GM21723 (cell line): Measurements from ENCODE around the gene MYBPC1.
"Not testable (repeated sequence)": the region's sequence is repeated elsewhere in the genome, so short reads cannot be mapped to it uniquely, and the experiment has no call there.

ENCODE experiments used
- ATAC-seq: cut with Tn5 transposase; IDR thresholded peaks from one replicate; pipeline ENCODE4 v1.9.1; 2021; ENCODE audit warnings: mild to moderate bottlenecking, moderate library complexity; ENCODE audit not compliant: unreplicated experiment

MYBPC1 gene

GRCh38 chr12:101653503-101653902, 58.7 kb downstream of the MYBPC1 start:
- ATAC-seq = no peak

- ATAC-seq = no peak
Observed at GRCh38 chr12:101654442-101654841, 59.7 kb downstream of the MYBPC1 start.

- ATAC-seq = no peak
Observed at GRCh38 chr12:101655393-101655792, 60.6 kb downstream of the MYBPC1 start.

- not testable (repeated sequence) for ATAC-seq
Observed at GRCh38 chr12:101660662-101661061, 65.9 kb downstream of the MYBPC1 start.

- ATAC-seq = no peak
Observed at GRCh38 chr12:101663298-101663697, 68.5 kb downstream of the MYBPC1 start.

GRCh38 chr12:101664992-101665391, 70.2 kb downstream of the MYBPC1 start:
- ATAC-seq = no peak

GRCh38 chr12:101666052-101666728, 71.4 kb downstream of the MYBPC1 start:
- ATAC-seq = no peak

GRCh38 chr12:101667591-101667990, 72.8 kb downstream of the MYBPC1 start:
- no peak for ATAC-seq

GRCh38 chr12:101670007-101670671, 75.4 kb downstream of the MYBPC1 start:
- no peak for ATAC-seq

- peak; percentile 86 for ATAC-seq
Observed at GRCh38 chr12:101671157-101671791, 76.5 kb downstream of the MYBPC1 start.

GRCh38 chr12:101671833-101672232, 77.1 kb downstream of the MYBPC1 start:
- peak; percentile 25 for ATAC-seq

- ATAC-seq = no peak
Observed at GRCh38 chr12:101675555-101675954, 80.8 kb downstream of the MYBPC1 start.

GRCh38 chr12:101676497-101676896, 81.7 kb downstream of the MYBPC1 start:
- not testable (repeated sequence) for ATAC-seq

- no peak for ATAC-seq
Observed at GRCh38 chr12:101678081-101678480, 83.3 kb downstream of the MYBPC1 start.

GRCh38 chr12:101680240-101680639, 85.5 kb downstream of the MYBPC1 start:
- ATAC-seq = no peak

- no peak for ATAC-seq
Observed at GRCh38 chr12:101680647-101681046, 85.9 kb downstream of the MYBPC1 start.

GRCh38 chr12:101681627-101682026, 86.9 kb downstream of the MYBPC1 start:
- not testable (repeated sequence) for ATAC-seq

- ATAC-seq = no peak
Observed at GRCh38 chr12:101685092-101685491, 90.3 kb downstream of the MYBPC1 start.

GRCh38 chr12:101686176-101686575, 91.4 kb downstream of the MYBPC1 start:
- no peak for ATAC-seq

GRCh38 chr12:101690544-101691098, 95.8 kb downstream of the MYBPC1 start:
- ATAC-seq = no peak

GRCh38 chr12:101691503-101692096, 96.8 kb downstream of the MYBPC1 start:
- no peak for ATAC-seq
